HS-27A (cell line): Measurements from ENCODE around the gene XNDC1N.

ENCODE experiments used
- DNase-seq: peaks from one replicate; pipeline ENCODE4 v3.0.0-alpha.2; 2012; ENCODE audit warnings: low read depth, missing footprints

Gene XNDC1N

GRCh38 chr11:71927820-71928736 lies at the start of gene XNDC1N:
XNDC1N (minus strand) TSS chr11:71928594; CDS start chr11:71923353, 5,241 bp downstream.
- peak; percentile 96 for DNase-seq

- DNase-seq = peak; percentile 42
Observed at GRCh38 chr11:71977743-71978418, 49.5 kb upstream of the XNDC1N start.

DNA sequence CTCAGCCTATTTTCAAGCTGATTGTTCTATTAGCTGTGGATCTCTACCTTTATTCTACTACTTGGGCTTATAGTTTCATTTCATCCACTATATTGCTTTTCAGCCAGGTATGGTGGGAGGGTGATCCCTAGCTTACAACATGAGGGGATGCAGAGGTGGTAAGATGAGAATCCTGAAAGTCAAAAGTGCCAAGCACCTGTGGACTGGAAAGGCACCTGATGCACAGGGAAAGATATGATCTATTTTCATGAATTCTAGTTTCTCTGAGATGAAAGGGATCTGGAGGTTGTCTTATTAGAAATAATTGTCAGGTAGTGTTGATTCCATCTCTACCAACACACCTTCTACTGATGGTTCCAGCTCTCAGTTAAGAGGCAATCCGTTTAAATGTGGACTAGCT lies 48.7 kb upstream of the XNDC1N start:
- no peak for DNase-seq

GRCh38 chr11:71976551-71976950 lies 48.2 kb upstream of the XNDC1N start:
- DNase-seq = no peak

GRCh38 chr11:71971680-71972079 lies 43.3 kb upstream of the XNDC1N start:
- no peak for DNase-seq

GRCh38 chr11:71964641-71965040 lies 36.2 kb upstream of the XNDC1N start:
- DNase-seq = no peak

DNA sequence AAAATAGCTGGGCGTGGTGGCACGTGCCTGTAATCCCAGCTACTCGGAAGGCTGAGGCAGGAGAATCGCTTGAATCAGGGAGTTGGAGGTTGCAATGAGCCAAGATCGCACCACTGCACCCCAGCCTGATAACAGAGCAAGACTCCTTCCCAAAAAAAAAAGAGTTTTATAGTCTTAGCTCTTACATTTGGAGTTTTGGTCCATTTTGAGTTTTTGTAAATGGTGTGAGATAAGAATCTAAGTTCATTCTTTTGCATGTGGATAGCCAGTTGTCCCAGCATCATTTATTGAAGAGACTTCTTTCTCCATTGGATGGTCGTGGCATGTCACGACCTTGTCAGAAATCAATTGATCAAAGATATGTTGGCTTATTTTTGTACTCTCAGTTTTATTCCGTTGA lies 35.1 kb upstream of the XNDC1N start:
- DNase-seq = no peak

DNA sequence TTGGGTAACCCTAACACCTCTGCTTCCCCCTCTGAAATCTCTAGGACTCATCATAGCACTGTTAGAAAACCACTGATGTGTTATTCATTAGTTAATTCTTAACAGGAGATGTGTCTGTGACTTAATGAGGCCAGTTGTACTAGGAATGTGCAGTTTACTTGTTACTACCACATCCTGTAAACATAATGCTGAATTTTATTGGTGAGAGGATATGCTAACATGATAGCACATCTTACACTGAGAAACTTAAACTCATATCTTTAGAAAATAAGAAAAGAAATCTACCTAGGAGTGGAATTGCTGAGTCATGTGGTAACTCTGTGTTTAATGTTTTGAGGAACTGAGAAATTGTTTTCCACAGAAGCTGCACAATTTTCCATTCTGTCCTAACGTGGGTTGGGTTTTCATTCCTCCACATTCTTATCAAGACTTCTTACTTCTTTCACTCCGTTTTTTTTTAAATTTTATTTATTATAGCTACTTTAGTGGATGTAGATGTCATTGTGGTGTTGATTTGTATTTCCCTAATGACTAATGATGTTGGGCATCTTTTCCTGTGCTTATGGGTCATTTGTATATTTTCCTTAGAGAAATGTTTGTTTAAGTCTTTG lies 34.1 kb upstream of the XNDC1N start:
- DNase-seq = no peak

DNA sequence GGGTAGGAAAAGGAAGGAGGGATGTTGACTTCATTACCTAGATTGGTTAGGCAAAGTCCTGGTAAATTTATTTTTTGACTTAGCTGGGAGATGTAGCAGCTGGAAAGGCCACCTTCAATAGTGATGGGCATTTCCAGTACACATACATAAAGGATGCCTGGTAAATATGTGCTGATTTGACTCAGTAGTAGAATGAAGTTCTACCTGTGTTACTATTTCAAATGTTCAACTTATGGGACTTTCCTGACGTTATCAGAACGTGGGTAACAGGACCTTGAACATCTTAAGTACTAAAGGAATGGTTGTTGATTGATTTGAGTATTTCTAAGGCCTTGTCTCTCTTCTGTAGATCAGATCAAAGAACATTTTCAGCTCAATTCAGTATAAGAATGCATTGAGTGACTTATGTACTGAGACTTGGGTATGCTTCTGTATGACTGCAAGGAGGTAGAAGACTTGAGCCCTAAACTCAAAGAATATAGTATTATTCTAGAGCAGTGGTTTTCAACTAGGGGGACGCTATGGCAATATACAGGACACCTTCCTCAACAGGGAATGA lies 27.6 kb upstream of the XNDC1N start:
- DNase-seq = no peak

GRCh38 chr11:71951741-71952310 lies 23.4 kb upstream of the XNDC1N start:
- no peak for DNase-seq

DNA sequence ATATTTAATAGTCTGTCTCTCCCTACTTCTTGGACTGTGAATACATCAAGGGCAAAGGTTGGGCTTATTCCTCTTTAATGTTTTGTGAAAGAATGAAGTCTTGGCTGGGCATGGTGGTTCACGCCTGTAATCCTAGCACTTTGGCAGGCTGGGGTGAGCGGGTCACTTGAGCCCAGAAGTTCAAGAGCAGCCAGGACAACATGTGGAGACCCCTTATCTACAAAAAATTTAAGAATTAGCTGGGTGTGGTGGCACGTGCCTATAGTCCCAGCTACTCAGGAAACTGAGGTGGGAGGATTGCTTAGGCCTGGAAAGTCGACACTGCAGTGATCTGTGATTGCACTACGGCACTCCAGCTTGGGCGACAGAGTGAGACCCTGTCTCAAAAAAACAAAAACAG lies 20.6 kb upstream of the XNDC1N start:
- no peak for DNase-seq

GRCh38 chr11:71948314-71949027 lies 20.1 kb upstream of the XNDC1N start:
- DNase-seq = no peak

DNA sequence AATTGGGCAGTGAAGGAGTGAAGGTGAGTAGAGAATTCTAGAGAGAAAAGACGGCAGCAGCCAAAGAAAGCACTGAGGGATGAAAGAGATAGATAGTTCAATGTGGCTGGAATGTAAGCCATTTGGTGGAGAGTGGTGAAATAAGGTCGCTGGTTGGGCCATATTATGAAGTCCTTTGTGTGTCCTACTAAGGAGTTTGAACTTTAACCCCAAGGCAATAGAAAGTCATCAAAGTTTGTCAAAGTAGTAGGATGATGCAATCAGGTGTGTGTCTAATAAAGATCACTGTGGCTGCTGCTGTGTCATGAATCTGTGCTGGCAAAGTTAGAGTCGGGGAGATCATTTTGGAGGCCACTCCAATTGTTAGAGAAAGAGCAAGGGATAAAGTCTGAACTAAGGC lies 19.1 kb upstream of the XNDC1N start:
- DNase-seq = no peak

GRCh38 chr11:71946144-71946571 lies 17.8 kb upstream of the XNDC1N start:
- DNase-seq = peak; percentile 56

DNA sequence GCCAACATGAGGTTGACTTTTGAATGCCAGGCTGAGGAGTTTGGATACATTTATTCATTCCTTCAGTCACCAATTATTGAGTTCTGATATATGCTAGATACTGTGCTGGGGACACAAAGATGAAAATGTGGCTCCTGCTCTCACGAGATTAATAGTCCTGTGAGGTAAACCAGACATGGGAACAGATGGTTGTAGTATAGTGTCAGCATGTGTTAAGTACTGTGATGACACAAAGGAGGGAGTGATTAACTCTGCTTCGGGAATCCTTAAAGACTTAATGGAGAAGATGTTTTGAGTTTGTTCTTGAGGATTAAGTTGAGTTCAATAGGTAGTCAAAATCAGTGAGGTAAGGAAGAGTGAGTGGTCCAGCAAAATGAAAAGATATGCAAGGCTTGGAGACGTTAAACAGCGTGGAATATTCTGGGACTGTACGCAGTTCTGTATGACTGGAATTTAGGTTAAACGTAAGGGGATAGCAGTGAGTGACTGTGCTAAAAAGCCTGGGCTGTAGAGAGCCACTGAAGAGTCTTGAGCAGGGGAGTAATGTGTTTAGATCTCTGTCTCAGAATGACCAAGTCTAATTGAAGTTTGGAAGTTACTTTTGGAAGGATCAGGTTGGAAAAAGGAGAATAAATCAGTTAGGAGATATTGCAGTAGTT lies 12.3 kb upstream of the XNDC1N start:
- DNase-seq = no peak

GRCh38 chr11:71937826-71938225 lies 9.4 kb upstream of the XNDC1N start:
- DNase-seq = no peak

DNA sequence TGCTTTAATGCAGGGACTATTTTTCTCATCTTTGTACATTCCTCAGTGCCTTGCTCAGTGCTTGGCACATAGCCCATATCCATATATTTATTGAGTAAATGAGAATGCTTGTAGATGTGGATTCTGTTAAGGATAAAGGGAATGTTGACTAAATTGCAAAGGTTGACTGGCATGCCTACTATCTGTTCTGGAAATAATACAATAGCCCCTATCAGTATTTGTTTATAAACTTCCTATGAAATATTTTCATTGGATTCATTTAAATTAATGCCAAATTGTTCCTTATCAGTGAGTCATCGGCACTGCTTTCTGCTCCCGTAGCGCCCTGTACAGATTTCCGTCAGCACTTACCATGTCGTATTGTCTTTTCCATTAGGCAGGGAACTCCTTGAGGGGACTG lies 8.4 kb upstream of the XNDC1N start:
- peak; percentile 61 for DNase-seq

- no peak for DNase-seq
Observed at GRCh38 chr11:71935338-71935925, 7.0 kb upstream of the XNDC1N start.

DNA sequence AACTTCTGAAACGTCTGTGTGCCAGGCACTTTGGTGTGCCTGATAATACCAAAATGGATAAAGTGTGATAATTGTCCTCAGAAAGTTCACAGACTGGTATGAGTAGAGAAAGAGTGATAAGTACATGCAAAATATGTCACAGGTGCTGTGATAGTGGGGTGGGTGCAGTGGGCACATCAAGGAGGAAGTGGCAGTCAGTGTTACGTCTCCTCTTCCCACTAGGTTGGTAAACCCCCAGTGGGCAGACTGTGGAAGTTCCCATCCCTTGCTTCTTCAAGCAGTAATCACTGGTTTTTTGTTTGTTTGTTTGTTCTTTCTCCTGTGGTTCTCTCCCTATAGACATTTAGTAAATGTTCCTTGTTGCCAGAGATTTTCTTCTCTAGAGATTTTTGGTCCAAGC lies 5.8 kb upstream of the XNDC1N start:
- no peak for DNase-seq

- DNase-seq = no peak
Observed at GRCh38 chr11:71933141-71933933, 4.9 kb upstream of the XNDC1N start.
